ENCODE results near the gene CPNE6. TPM values are rescaled to one million over a fixed set of nuclear protein-coding genes. Genes with fewer than 3 reads are reported as not detected.
"Not testable (repeated sequence)": the region's sequence is repeated elsewhere in the genome, so short reads cannot be mapped to it uniquely, and the experiment has no call there.

CPNE6 gene
- total and polyA plus RNA-seq, 2 of the 8 experiments (the other 6 are each of a cell fraction or from before 2014, with no cell fraction given) = 0.05 TPM; not detected in 1

DNA sequence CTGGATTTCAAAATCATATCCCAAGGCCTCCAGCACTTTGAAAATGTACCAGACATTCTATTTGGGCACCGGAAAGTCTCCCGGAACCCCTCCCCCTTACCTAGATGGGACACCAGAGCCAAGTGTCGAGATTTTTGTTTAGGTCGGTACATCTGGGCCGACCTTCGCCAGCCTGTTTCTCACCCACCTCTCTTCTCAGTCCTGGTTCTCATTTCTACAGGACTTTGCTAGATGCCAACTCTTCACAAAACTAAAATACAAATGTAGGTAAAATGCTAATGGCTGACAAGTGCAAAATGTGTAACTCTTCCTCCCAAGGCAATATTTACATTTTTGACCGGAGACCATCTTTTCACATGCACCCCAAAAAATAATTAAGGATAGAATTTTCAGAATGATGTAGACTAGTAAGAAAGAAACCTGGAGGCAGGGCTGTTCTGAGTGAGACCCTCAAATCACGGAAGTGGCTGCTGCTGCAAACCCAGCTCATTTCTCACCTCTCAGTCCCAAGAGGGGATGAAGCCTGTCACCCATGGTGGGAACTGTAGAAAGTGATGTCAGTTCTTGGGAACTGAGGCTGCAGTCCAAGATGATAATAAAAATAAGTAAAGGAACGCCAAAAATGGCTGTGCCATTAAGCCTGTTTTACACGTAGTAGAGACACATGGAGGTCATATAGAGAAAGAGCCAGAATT is 34.3 kb upstream of the CPNE6 start:
- H2BK120ac ChIP-seq (replicated peaks; ENCODE audit: low read depth, low read length); H3K9ac ChIP-seq (replicated peaks in 1 of 4; ENCODE audit: extremely low read depth in 1 of 4, low read depth in 3 of 4, low read length in 3 of 4); H3K79me1 ChIP-seq (ENCODE audit: low read depth, low read length); H2BK15ac ChIP-seq (ENCODE audit: low read length); H4K20me1 ChIP-seq (replicated peaks in 1 of 2; ENCODE audit: control insufficient read depth in 1 of 2, insufficient read depth in 2 of 2, low read length in 2 of 2); H3K18ac ChIP-seq (ENCODE audit: extremely low read depth, low read length); H3K56ac ChIP-seq (replicated peaks; ENCODE audit: insufficient read length, low read depth, low read length); H3K23me2 ChIP-seq (ENCODE audit: low read depth, low read length); H3K79me2 ChIP-seq (ENCODE audit: control insufficient read depth in 1 of 2, insufficient read depth in 2 of 2, low read length in 2 of 2); H3K14ac ChIP-seq (ENCODE audit: insufficient read length); H3K36me3 ChIP-seq (ENCODE audit: control insufficient read depth in 2 of 4, insufficient read depth in 4 of 4, low read length in 3 of 4); H3K23ac ChIP-seq (ENCODE audit: insufficient read length); H2BK5ac ChIP-seq (ENCODE audit: low read depth, low read length); H3K9me3 ChIP-seq (ENCODE audit: insufficient read depth in 2 of 2, low read depth in 1 of 2, low read length in 1 of 2); H2BK20ac ChIP-seq (ENCODE audit: low read length); H3K27me3 ChIP-seq (replicated peaks in 1 of 4; ENCODE audit: control insufficient read depth in 3 of 4, extremely low read depth in 1 of 4, insufficient read depth in 3 of 4, low read length in 3 of 4); H2BK12ac ChIP-seq (ENCODE audit: low read depth, low read length); H4K91ac ChIP-seq (replicated peaks; ENCODE audit: insufficient read length, low read length); DNase-seq (ENCODE audit: low read depth in 1 of 2, low spot score in 2 of 2); H3K27ac ChIP-seq (ENCODE audit: low read depth, low read length); H3K4ac ChIP-seq (replicated peaks; ENCODE audit: insufficient read length, low read depth, low read length); H4K5ac ChIP-seq (ENCODE audit: insufficient read length, low read depth, low read length); H3K4me1 ChIP-seq (replicated peaks in 1 of 4; ENCODE audit: control insufficient read depth in 3 of 4, insufficient read depth in 4 of 4, low read length in 3 of 4); FAIRE-seq; H2AK5ac ChIP-seq (ENCODE audit: low read depth, low read length); H4K8ac ChIP-seq (ENCODE audit: extremely low read depth, insufficient read depth, low read length); H2AFZ ChIP-seq (ENCODE audit: low read length): not testable (repeated sequence)
- peak overlapping the region in 2 of 4 experiments; percentile 69 to 73; a peak in 4 of 8 replicates for H3K4me3 ChIP-seq (ENCODE audit: extremely low read depth in 1 of 4, insufficient read depth in 2 of 4, low read depth in 3 of 4, low read length in 4 of 4)
- ChIA-PET POLR2A (ENCODE audit: partially characterized antibody) (interaction anchor here (1.6 kb wide), 1 partner anchor 44 kb away, joined by 3 read pairs; no protein-coding TSS in a partner anchor), CTCF (ENCODE audit: partially characterized antibody) (interaction anchor here (0.9 to 7.1 kb wide), 5 partner anchors 11 to 72 kb away, joined by 3 to 33 read pairs (median 5); no protein-coding TSS in a partner anchor)
- WGBS, 2 experiments (ENCODE audit: extremely low coverage in 1 of 2, insufficient coverage in 1 of 2, insufficient read length in 1 of 2, insufficient replicate concordance in 2 of 2, low coverage in 1 of 2, low lambda C conversion rate in 2 of 2, missing lambda C conversion rate in 1 of 2) = 55% methylated on average over 10 of the region's 10 CpGs; no CpG with 5 or more reads in 1 of the 2 experiments
- H3K4me2 ChIP-seq (ENCODE audit: insufficient read depth in 1 of 2, low read depth in 2 of 2, low read length in 2 of 2) = peak overlapping the region in 1 of 2 experiments; percentile 83; a peak in 3 of 4 replicates

Data from H1 (cell line).